ENCODE results near the gene FRMD4A.
"Not testable (repeated sequence)": the region's sequence is repeated elsewhere in the genome, so short reads cannot be mapped to it uniquely, and the experiment has no call there.

Gene FRMD4A

DNA sequence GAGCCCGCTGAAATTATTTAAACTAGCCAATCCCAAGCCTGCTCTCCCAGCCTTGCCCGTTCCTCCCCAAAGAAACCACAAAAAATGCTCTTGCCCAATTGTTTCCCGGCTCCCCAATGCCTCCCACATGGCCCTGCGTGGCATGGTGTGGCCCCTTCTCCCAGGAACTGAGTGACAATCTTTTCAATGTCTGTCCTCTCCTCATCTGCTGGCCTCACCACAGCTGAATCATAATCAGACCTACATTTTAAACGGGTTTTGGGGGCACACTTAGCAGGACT lies 542.5 kb downstream of the FRMD4A start:
- peaks cover 7% of the 10 kb centered on the region for H3K4me1 ChIP-seq (ENCODE audit: insufficient read depth, low read length)
- peak overlapping the region; percentile 39; the same call in 1 of the 2 replicates for H3K27ac ChIP-seq (ENCODE audit: low read depth, low read length)
- no peaks in the 10 kb centered on the region for H3K27me3 ChIP-seq (ENCODE audit: insufficient read depth, low read length)
- no peak overlapping the region for H3K4me3 ChIP-seq (ENCODE audit: low read length)
- 72% methylated on average over 5 of the region's 5 CpGs for WGBS
- H3K9ac ChIP-seq (ENCODE audit: low read depth, low read length): peak overlapping the region; percentile 57
- no peaks in the 10 kb centered on the region for H3K9me3 ChIP-seq (ENCODE audit: insufficient read depth, low read depth, low read length)
- peaks cover 26% of the 10 kb centered on the region; the same call in 1 of the 2 replicates for H3K36me3 ChIP-seq (ENCODE audit: insufficient read depth, low read length)

GRCh38 chr10:13787015-13787421 lies 543.7 kb downstream of the FRMD4A start:
- H3K4me1 ChIP-seq (ENCODE audit: insufficient read depth, low read length): peaks cover 7% of the 10 kb centered on the region
- H3K36me3 ChIP-seq (ENCODE audit: insufficient read depth, low read length): peaks cover 26% of the 10 kb centered on the region; the same call in 1 of the 2 replicates
- no peak overlapping the region for H3K4me3 ChIP-seq (ENCODE audit: low read length)
- H3K27ac ChIP-seq (ENCODE audit: low read depth, low read length): no peak overlapping the region
- no peaks in the 10 kb centered on the region for H3K9me3 ChIP-seq (ENCODE audit: insufficient read depth, low read depth, low read length)
- H3K9ac ChIP-seq (ENCODE audit: low read depth, low read length): no peak overlapping the region
- H3K27me3 ChIP-seq (ENCODE audit: insufficient read depth, low read length): no peaks in the 10 kb centered on the region
- WGBS: 65% methylated on average over 11 of the region's 11 CpGs

GRCh38 chr10:13784067-13784466 lies 546.7 kb downstream of the FRMD4A start:
- no peak overlapping the region for H3K4me3 ChIP-seq (ENCODE audit: low read length)
- H3K27ac ChIP-seq (ENCODE audit: low read depth, low read length): no peak overlapping the region
- peaks cover 30% of the 10 kb centered on the region; the same call in 1 of the 2 replicates for H3K36me3 ChIP-seq (ENCODE audit: insufficient read depth, low read length)
- WGBS: 82% methylated on average over 1 of the region's 2 CpGs
- no peaks in the 10 kb centered on the region for H3K27me3 ChIP-seq (ENCODE audit: insufficient read depth, low read length)
- H3K4me1 ChIP-seq (ENCODE audit: insufficient read depth, low read length): peaks cover 7% of the 10 kb centered on the region
- H3K9ac ChIP-seq (ENCODE audit: low read depth, low read length): no peak overlapping the region
- no peaks in the 10 kb centered on the region for H3K9me3 ChIP-seq (ENCODE audit: insufficient read depth, low read depth, low read length)

DNA sequence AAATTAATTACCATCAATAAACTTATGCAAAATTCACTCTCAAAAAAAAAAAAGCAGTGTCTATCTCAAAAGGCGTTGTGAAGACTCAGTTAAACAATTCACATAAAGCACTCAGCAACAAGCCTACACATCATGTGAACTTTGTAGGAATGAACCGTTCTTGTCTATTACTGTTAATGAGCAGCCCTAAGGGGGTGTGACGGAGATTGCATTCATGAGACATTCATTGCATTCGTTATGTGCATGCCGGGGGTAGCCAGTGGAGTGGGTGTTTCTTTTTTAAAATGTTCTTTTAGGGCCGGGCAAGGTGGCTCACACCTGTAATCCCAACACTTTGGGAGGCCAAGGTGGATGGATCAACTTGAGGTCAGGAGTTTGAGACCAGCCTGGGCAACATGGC lies 551.0 kb downstream of the FRMD4A start:
- H3K27ac ChIP-seq (ENCODE audit: low read depth, low read length): no peak overlapping the region
- no peak overlapping the region for H3K9ac ChIP-seq (ENCODE audit: low read depth, low read length)
- WGBS: 97% methylated on average over 6 of the region's 6 CpGs
- H3K9me3 ChIP-seq (ENCODE audit: insufficient read depth, low read depth, low read length): no peaks in the 10 kb centered on the region
- no peak overlapping the region for H3K4me3 ChIP-seq (ENCODE audit: low read length)
- H3K4me1 ChIP-seq (ENCODE audit: insufficient read depth, low read length): no peaks in the 10 kb centered on the region
- H3K27me3 ChIP-seq (ENCODE audit: insufficient read depth, low read length): no peaks in the 10 kb centered on the region
- peaks cover 31% of the 10 kb centered on the region; the same call in 1 of the 2 replicates for H3K36me3 ChIP-seq (ENCODE audit: insufficient read depth, low read length)

GRCh38 chr10:13778693-13778960 lies 552.1 kb downstream of the FRMD4A start:
- 92% methylated on average over 4 of the region's 4 CpGs for WGBS
- H3K36me3 ChIP-seq (ENCODE audit: insufficient read depth, low read length): peaks cover 31% of the 10 kb centered on the region; the same call in 1 of the 2 replicates
- H3K27me3 ChIP-seq (ENCODE audit: insufficient read depth, low read length); H3K9me3 ChIP-seq (ENCODE audit: insufficient read depth, low read depth, low read length); H3K9ac ChIP-seq (ENCODE audit: low read depth, low read length); H3K27ac ChIP-seq (ENCODE audit: low read depth, low read length); H3K4me1 ChIP-seq (ENCODE audit: insufficient read depth, low read length); H3K4me3 ChIP-seq (ENCODE audit: low read length): not testable (repeated sequence)

- H3K27me3 ChIP-seq (ENCODE audit: insufficient read depth, low read length): no peaks in the 10 kb centered on the region
- H3K9ac ChIP-seq (ENCODE audit: low read depth, low read length): no peak overlapping the region
- H3K9me3 ChIP-seq (ENCODE audit: insufficient read depth, low read depth, low read length): no peaks in the 10 kb centered on the region
- peaks cover 22% of the 10 kb centered on the region; the same call in 1 of the 2 replicates for H3K36me3 ChIP-seq (ENCODE audit: insufficient read depth, low read length)
- H3K27ac ChIP-seq (ENCODE audit: low read depth, low read length): no peak overlapping the region
- 86% methylated on average over 6 of the region's 7 CpGs for WGBS
- no peak overlapping the region for H3K4me3 ChIP-seq (ENCODE audit: low read length)
- H3K4me1 ChIP-seq (ENCODE audit: insufficient read depth, low read length): peaks cover 4% of the 10 kb centered on the region
Observed at GRCh38 chr10:13776861-13777311, 553.8 kb downstream of the FRMD4A start.

GRCh38 chr10:13775786-13776775 lies 554.6 kb downstream of the FRMD4A start:
- peaks cover 4% of the 10 kb centered on the region for H3K4me1 ChIP-seq (ENCODE audit: insufficient read depth, low read length)
- H3K27ac ChIP-seq (ENCODE audit: low read depth, low read length): no peak overlapping the region
- H3K36me3 ChIP-seq (ENCODE audit: insufficient read depth, low read length): peaks cover 18% of the 10 kb centered on the region; the same call in 1 of the 2 replicates
- no peak overlapping the region for H3K9ac ChIP-seq (ENCODE audit: low read depth, low read length)
- H3K27me3 ChIP-seq (ENCODE audit: insufficient read depth, low read length): no peaks in the 10 kb centered on the region
- WGBS: 93% methylated on average over 13 of the region's 14 CpGs
- no peak overlapping the region for H3K4me3 ChIP-seq (ENCODE audit: low read length)
- H3K9me3 ChIP-seq (ENCODE audit: insufficient read depth, low read depth, low read length): no peaks in the 10 kb centered on the region

GRCh38 chr10:13774303-13774893 lies 556.3 kb downstream of the FRMD4A start:
- no peak overlapping the region for H3K27ac ChIP-seq (ENCODE audit: low read depth, low read length)
- no peaks in the 10 kb centered on the region for H3K9me3 ChIP-seq (ENCODE audit: insufficient read depth, low read depth, low read length)
- 95% methylated on average over 9 of the region's 9 CpGs for WGBS
- H3K4me1 ChIP-seq (ENCODE audit: insufficient read depth, low read length): peaks cover 4% of the 10 kb centered on the region
- H3K36me3 ChIP-seq (ENCODE audit: insufficient read depth, low read length): peaks cover 6% of the 10 kb centered on the region; the same call in 1 of the 2 replicates
- H3K9ac ChIP-seq (ENCODE audit: low read depth, low read length): no peak overlapping the region
- no peaks in the 10 kb centered on the region for H3K27me3 ChIP-seq (ENCODE audit: insufficient read depth, low read length)
- no peak overlapping the region for H3K4me3 ChIP-seq (ENCODE audit: low read length)

- Histone ChIP-seq H3K27ac (ENCODE audit: low read depth, low read length) (no peak overlapping the region), H3K36me3 (ENCODE audit: insufficient read depth, low read length) (peaks cover 5% of the 10 kb centered on the region; the same call in 1 of the 2 replicates), H3K9me3 (ENCODE audit: insufficient read depth, low read depth, low read length) (no peaks in the 10 kb centered on the region), H3K9ac (ENCODE audit: low read depth, low read length) (no peak overlapping the region), H3K27me3 (ENCODE audit: insufficient read depth, low read length) (no peaks in the 10 kb centered on the region), H3K4me1 (ENCODE audit: insufficient read depth, low read length) (peaks cover 4% of the 10 kb centered on the region), H3K4me3 (ENCODE audit: low read length) (no peak overlapping the region)
- 90% methylated on average over 13 of the region's 13 CpGs for WGBS
Observed at GRCh38 chr10:13773496-13774170, 557.1 kb downstream of the FRMD4A start.

DNA sequence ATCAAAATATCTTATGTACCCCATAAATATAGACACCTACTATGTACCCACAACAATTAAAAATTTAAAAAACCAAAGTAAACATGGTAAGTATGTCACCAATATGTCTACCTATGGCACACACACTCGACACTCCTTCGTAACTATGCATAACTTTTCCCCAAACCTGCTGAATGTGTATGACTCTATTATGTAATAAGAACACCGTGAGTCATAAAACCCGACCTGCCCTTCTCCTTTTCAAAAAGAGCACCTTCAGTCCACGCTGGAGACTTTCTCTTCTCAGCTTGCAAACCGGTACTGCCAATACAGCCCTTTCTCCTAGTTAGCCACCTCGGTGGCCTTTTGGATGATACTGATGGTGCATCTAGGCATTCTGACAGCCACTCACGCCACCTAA lies 557.7 kb downstream of the FRMD4A start:
- 93% methylated on average over 8 of the region's 8 CpGs for WGBS
- peaks cover 4% of the 10 kb centered on the region for H3K4me1 ChIP-seq (ENCODE audit: insufficient read depth, low read length)
- no peak overlapping the region for H3K9ac ChIP-seq (ENCODE audit: low read depth, low read length)
- no peak overlapping the region for H3K4me3 ChIP-seq (ENCODE audit: low read length)
- no peaks in the 10 kb centered on the region for H3K9me3 ChIP-seq (ENCODE audit: insufficient read depth, low read depth, low read length)
- H3K36me3 ChIP-seq (ENCODE audit: insufficient read depth, low read length): peaks cover 10% of the 10 kb centered on the region; the same call in 1 of the 2 replicates
- no peaks in the 10 kb centered on the region for H3K27me3 ChIP-seq (ENCODE audit: insufficient read depth, low read length)
- no peak overlapping the region for H3K27ac ChIP-seq (ENCODE audit: low read depth, low read length)

GRCh38 chr10:13771992-13772391 lies 558.7 kb downstream of the FRMD4A start:
- no peak overlapping the region; the same call in 1 of the 2 replicates for H3K27ac ChIP-seq (ENCODE audit: low read depth, low read length)
- WGBS: 97% methylated on average over 1 of the region's 4 CpGs
- no peak overlapping the region for H3K9ac ChIP-seq (ENCODE audit: low read depth, low read length)
- no peaks in the 10 kb centered on the region for H3K27me3 ChIP-seq (ENCODE audit: insufficient read depth, low read length)
- no peaks in the 10 kb centered on the region for H3K9me3 ChIP-seq (ENCODE audit: insufficient read depth, low read depth, low read length)
- H3K4me3 ChIP-seq (ENCODE audit: low read length): no peak overlapping the region
- H3K4me1 ChIP-seq (ENCODE audit: insufficient read depth, low read length): peaks cover 4% of the 10 kb centered on the region
- H3K36me3 ChIP-seq (ENCODE audit: insufficient read depth, low read length): peaks cover 15% of the 10 kb centered on the region; the same call in 1 of the 2 replicates

All from HUES64 (cell line).